ENCODE results near the gene UBXN11. TPM values are rescaled to one million over a fixed set of nuclear protein-coding genes. Genes with fewer than 3 reads are reported as not detected.

UBXN11 gene
- total RNA-seq, 4 donors from 2014 or later: 7.1 to 13.3 (median 10.1) TPM

- Histone ChIP-seq H3K4me3 (no peak overlapping the region), H3K27ac (replicated peaks in 1 of 4) (no peak overlapping the region), H3K4me1 (peaks cover 0 to 7% (median 3%) of the 10 kb centered on the region in 4 donors), H3K27me3 (no peaks in the 10 kb centered on the region), H3K9me3 (no peaks in the 10 kb centered on the region), H3K36me3 (peaks cover 16 to 37% (median 36%) of the 10 kb centered on the region in 4 donors)
- no peak for TF ChIP-seq CTCF (IDR thresholded peaks at IDR 0.05)
- no peak for TF ChIP-seq EP300 (IDR thresholded peaks at IDR 0.05)
- no peak for TF ChIP-seq POLR2A (IDR thresholded peaks at IDR 0.05; ENCODE audit: low read depth)
- TF ChIP-seq POLR2AphosphoS5 (IDR thresholded peaks at IDR 0.05): no peak
- WGBS: 78% methylated on average over 3 of the region's 3 CpGs
- no peak for DNase-seq (ENCODE audit: extremely low spot score)
- intact Hi-C loops (cut with DNase I): no loop called here
Observed at GRCh38 chr1:26254404-26254803, 52.0 kb downstream of the UBXN11 start.

- Histone ChIP-seq H3K4me3 (no peak overlapping the region), H3K27ac (replicated peaks in 1 of 4) (no peak overlapping the region), H3K27me3 (no peaks in the 10 kb centered on the region), H3K9me3 (no peaks in the 10 kb centered on the region), H3K36me3 (peaks cover 9 to 23% (median 20%) of the 10 kb centered on the region in 4 donors), H3K4me1 (peaks cover 0 to 7% (median 0%) of the 10 kb centered on the region in 4 donors)
- no peak for DNase-seq (ENCODE audit: extremely low spot score)
- TF ChIP-seq POLR2A (IDR thresholded peaks at IDR 0.05; ENCODE audit: low read depth) (no peak), POLR2AphosphoS5 (IDR thresholded peaks at IDR 0.05) (no peak), CTCF (IDR thresholded peaks at IDR 0.05) (no peak), EP300 (IDR thresholded peaks at IDR 0.05) (no peak)
- 85% methylated on average over 7 of the region's 7 CpGs for WGBS
- intact Hi-C loops (cut with DNase I): no loop called here
Observed at GRCh38 chr1:26252718-26253117, 53.7 kb downstream of the UBXN11 start.

GRCh38 chr1:26239936-26240335, 66.5 kb downstream of the UBXN11 start:
- no peak for DNase-seq (ENCODE audit: extremely low spot score)
- 81% methylated on average over 4 of the region's 4 CpGs for WGBS
- intact Hi-C loops (cut with DNase I): no loop called here
- no peak overlapping the region for H3K4me3 ChIP-seq
- peaks cover 7 to 14% (median 10%) of the 10 kb centered on the region in 4 donors for H3K36me3 ChIP-seq
- TF ChIP-seq POLR2AphosphoS5 (IDR thresholded peaks at IDR 0.05): no peak
- TF ChIP-seq CTCF (IDR thresholded peaks at IDR 0.05): no peak
- TF ChIP-seq EP300 (IDR thresholded peaks at IDR 0.05): no peak
- TF ChIP-seq POLR2A (IDR thresholded peaks at IDR 0.05; ENCODE audit: low read depth): no peak
- H3K4me1 ChIP-seq: peaks cover 0 to 17% (median 10%) of the 10 kb centered on the region in 4 donors
- H3K27me3 ChIP-seq: no peaks in the 10 kb centered on the region
- H3K27ac ChIP-seq (replicated peaks in 1 of 4): no peak overlapping the region
- no peaks in the 10 kb centered on the region for H3K9me3 ChIP-seq

- DNase-seq (ENCODE audit: extremely low spot score): no peak
- H3K4me1 ChIP-seq: peaks cover 0 to 22% (median 17%) of the 10 kb centered on the region in 4 donors
- TF ChIP-seq POLR2A (IDR thresholded peaks at IDR 0.05; ENCODE audit: low read depth) (no peak), EP300 (IDR thresholded peaks at IDR 0.05) (no peak), POLR2AphosphoS5 (IDR thresholded peaks at IDR 0.05) (no peak), CTCF (IDR thresholded peaks at IDR 0.05) (no peak)
- intact Hi-C loops (cut with DNase I): no loop called here
- H3K27ac ChIP-seq (replicated peaks in 1 of 4): no peak overlapping the region
- H3K9me3 ChIP-seq: no peaks in the 10 kb centered on the region
- 70% methylated on average over 6 of the region's 6 CpGs for WGBS
- H3K4me3 ChIP-seq: no peak overlapping the region
- no peaks in the 10 kb centered on the region for H3K36me3 ChIP-seq
- no peaks in the 10 kb centered on the region for H3K27me3 ChIP-seq
Observed at GRCh38 chr1:26237230-26237966, 69.0 kb downstream of the UBXN11 start.

Measured in esophagus muscularis mucosa (tissue), 4 donors.